A549 (cell line): ENCODE data around the gene STIM1.

Source experiments
- BHLHE40 ChIP-seq: IDR thresholded peaks from 2 replicates; pipeline ENCODE4 v1.6.1; 2012; ENCODE audit warnings: low read depth, low read length, inconsistent platforms
- CTCF ChIP-seq: fragments of >200 bp; sonication (Bioruptor Twin); formaldehyde crosslinking; IDR thresholded peaks from 3 replicates; pipeline ENCODE4 v1.5.1; 2016
- EP300 ChIP-seq, 2 experiments: fragments of >200 bp; sonication (Bioruptor Twin); formaldehyde crosslinking; IDR thresholded peaks; 2 replicates in 1 of 2; 3 replicates in 1 of 2; pipeline ENCODE4 v1.6.1; 2016 to 2017
- MAX ChIP-seq: IDR thresholded peaks from 2 replicates; pipeline ENCODE4 v1.6.1; 2012
- NR3C1 ChIP-seq: fragments of >200 bp; sonication (Bioruptor Twin); formaldehyde crosslinking; IDR thresholded peaks from 3 replicates; pipeline ENCODE4 v1.6.1; 2017
- USF2 ChIP-seq: fragments of 450-650 bp; IDR thresholded peaks from 2 replicates; pipeline ENCODE4 v1.6.1; 2014; ENCODE audit warnings: antibody characterized with exemption
- ZFP36 ChIP-seq: fragments of 450-650 bp; IDR thresholded peaks from 2 replicates; pipeline ENCODE4 v1.6.1; 2014; ENCODE audit warnings: borderline replicate concordance; ENCODE audit not compliant: partially characterized antibody

- TF ChIP-seq EP300 (IDR thresholded peaks at IDR 0.05): no peak
- no peak for TF ChIP-seq ZFP36
- no peak for TF ChIP-seq MAX
- TF ChIP-seq USF2: no peak
- no peak for TF ChIP-seq CTCF
- TF ChIP-seq NR3C1: no peak
- TF ChIP-seq BHLHE40: no peak
These were observed 183.5 kb downstream of the STIM1 start for GRCh38 chr11:4039011-4039410.
